Endometrium (tissue), 2 donors: ENCODE data around the gene COBL.

ENCODE experiments used
- FAIRE-seq: peaks from 2 replicates; lab custom pipeline; 2012; peaks lifted over from hg19 to GRCh38; lab: Jason Lieb, UNC
- donor health status: control.
- donor health status: control.

The COBL gene, protein sequence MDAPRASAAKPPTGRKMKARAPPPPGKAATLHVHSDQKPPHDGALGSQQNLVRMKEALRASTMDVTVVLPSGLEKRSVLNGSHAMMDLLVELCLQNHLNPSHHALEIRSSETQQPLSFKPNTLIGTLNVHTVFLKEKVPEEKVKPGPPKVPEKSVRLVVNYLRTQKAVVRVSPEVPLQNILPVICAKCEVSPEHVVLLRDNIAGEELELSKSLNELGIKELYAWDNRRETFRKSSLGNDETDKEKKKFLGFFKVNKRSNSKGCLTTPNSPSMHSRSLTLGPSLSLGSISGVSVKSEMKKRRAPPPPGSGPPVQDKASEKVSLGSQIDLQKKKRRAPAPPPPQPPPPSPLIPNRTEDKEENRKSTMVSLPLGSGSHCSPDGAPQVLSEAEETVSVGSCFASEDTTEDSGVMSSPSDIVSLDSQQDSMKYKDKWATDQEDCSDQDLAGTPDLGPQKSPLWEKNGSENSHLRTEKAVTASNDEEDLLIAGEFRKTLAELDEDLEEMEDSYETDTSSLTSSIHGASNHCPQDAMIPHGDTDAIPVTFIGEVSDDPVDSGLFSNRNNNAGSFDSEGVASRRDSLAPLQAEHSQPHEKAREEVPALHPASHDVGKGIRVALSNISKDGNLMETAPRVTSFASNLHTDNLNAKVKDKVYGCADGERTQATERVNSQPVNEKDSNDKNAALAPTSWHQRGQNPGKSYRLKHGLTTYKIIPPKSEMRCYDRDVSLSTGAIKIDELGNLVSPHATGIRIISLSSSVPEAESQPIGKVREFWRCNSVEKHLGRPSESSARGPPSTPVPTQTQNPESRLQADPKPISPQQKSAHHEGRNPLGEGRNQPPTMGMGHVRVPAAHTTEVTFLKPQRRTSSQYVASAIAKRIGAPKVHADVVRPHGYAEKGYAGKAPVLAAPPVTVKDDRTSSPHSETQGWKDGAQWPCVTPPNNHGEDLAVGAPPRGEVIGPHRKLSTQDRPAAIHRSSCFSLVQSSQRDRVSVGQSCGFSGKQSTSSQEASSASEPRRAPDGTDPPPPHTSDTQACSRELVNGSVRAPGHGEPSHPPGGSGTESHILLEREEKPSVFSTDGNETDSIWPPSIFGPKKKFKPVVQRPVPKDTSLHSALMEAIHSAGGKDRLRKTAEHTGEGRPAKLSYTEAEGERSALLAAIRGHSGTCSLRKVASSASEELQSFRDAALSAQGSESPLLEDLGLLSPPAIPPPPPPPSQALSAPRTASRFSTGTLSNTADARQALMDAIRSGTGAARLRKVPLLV

DNA sequence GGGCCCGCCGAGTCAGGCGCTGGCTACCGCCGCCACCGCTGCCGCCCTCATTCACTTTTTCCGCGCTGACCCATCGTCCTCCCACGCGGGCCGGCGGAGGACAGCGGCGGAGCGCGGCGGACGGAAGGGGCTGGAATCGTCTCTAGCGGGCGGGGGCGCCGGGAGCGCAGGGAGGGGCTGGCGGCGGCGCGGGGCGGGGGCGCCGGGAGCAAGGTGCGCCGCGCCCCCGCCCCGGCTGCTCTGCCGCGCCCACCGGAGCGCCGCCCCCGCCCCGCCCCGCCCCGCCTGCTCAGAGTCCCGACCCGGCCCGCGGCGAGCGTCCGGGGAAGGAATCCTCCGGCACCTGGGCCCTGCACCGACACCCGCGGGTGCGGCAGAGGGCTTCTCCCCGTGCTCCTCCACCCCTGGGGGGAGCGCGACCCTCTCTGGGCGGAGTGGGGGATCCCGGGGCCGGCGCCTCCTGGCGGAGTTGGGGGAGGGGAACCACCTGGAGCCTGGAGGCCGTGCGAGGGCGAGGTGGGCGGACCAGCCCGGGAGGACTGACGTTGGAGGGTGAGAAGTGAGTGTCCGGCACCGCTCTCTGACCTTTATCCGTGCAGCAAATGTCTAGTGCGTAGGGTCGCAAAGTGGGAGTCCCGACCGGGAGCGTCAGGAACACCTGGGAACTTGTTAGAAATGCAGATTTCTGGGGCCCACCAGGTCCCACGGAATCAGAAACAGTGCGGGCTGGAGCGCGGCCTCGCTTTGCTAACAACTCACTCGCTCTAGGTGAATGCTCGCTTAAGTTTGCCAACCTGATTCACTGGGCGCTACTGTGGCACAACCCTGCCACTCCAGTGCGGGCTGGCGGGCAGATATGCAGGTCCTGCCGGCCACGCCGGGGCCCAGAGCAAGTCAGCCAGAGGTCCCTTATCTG lies at the start of gene COBL:
Gene COBL (minus strand): TSS at position 144 of the 916 bp plus-strand sequence. CDS start 176 bp downstream, outside the sequence.
- no peak for FAIRE-seq

DNA sequence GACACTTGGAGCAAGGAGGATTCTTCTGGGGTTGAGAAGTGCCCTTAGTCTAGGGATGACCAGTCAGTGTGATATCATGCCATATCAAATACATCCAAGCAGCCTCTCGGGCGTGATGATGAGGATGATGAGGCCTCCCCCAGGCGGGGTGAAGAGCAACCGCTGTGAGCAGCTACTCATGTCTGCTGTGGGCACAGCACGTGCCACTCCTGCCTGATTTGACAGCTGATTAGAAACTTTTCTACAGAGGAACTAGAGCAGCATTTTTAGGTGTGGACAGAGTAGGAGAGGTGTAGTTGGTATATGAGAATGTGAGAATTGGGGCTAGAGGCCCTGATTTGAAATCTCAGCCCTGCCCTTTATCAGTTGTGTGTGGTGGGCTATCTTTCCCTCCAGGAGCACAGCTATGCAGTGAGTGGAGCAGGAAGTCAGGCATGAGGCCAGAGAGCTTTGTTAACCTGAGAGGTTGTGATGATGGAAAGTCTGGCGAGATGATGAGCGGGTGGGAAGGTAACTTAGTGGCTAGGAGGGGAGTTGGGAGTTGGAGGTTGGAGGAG lies 49.6 kb upstream of the COBL start:
- no peak for FAIRE-seq

DNA sequence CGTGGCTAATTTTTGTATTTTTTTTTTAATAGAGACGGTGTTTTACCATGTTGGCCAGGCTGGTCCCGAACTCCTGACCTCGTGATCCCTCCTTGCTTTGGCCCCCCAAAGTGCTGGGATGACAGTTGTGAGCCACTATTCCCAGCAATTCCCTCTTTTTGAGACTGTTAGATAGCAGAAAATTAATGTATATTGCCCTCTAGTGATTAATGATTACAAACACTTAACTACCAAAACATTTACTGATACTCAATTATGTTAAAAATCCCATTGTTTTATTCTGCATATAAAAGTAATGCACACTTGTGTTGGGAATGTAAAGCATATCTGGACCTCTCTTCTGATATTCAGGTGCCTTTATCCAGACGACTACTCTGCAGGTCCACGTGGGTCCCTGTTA lies 41.2 kb upstream of the COBL start:
- no peak for FAIRE-seq

DNA sequence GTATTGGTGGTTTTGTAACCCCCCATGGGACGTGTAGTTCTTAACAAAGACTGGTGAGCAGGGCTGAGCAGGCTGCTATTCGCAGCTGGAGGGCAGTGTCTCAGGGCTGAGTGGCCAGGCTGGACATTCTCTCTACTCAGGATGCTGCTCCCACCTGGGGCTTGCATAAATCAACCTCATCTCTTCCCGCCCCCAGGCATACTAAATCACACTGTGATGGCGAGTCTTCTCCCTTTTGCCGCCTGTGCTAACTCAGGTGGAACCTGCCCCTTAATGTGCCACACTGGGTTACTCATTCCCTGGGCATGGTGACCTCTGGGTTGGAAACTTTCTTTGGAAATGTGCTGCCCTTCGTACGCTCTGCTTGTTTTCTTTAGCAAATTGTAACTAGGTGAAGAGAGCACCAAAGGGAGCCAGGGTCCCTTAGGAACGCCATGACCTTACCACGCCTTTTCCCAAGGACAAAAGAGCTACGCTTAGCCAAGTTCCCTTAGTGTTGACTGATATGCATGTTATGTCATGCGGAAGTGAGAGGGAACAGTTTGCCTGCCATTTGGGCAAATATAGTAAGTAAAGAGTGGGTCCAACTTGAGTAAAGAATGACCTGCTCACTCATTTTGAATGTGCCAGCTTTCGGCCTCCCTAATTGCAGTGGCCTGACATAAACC lies 40.4 kb upstream of the COBL start:
- no peak for FAIRE-seq

DNA sequence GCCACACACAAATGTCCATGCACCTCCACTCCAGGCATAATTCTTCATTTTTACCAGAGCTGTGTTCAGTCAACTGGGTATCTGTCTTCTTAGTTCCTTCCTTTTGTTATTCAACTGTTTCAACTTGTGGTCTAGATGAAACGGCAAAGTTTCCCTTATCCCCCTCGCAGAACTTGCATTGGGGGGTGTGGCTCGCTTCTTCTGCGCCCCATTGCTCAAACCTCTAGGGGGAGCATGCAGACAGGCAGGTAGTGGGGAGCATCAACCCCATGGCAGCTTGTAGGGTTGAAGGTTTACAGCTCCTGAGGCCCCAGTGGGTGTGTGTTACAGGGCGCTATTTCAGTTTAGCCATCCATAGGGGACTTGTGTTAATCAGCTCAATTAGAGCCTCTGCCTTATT lies 38.3 kb upstream of the COBL start:
- no peak for FAIRE-seq

DNA sequence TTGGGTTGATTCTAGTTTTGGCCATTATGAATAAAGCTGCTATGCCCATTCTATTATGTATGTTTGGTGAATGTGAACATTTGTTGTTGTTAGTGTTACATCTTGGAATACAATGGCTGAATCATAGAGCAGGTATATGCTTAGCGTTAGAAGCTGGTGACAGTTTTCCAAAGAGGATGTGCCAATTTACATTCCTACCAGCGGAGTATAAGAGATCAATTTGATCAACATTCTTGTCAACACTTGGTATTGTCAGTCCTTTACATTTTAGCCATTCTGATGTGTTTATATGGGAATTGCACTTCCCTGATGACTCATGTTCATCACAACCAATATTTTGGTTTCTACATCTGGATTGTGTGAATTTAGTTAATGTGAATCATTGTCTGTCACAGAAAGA lies 37.8 kb upstream of the COBL start:
- FAIRE-seq: no peak

DNA sequence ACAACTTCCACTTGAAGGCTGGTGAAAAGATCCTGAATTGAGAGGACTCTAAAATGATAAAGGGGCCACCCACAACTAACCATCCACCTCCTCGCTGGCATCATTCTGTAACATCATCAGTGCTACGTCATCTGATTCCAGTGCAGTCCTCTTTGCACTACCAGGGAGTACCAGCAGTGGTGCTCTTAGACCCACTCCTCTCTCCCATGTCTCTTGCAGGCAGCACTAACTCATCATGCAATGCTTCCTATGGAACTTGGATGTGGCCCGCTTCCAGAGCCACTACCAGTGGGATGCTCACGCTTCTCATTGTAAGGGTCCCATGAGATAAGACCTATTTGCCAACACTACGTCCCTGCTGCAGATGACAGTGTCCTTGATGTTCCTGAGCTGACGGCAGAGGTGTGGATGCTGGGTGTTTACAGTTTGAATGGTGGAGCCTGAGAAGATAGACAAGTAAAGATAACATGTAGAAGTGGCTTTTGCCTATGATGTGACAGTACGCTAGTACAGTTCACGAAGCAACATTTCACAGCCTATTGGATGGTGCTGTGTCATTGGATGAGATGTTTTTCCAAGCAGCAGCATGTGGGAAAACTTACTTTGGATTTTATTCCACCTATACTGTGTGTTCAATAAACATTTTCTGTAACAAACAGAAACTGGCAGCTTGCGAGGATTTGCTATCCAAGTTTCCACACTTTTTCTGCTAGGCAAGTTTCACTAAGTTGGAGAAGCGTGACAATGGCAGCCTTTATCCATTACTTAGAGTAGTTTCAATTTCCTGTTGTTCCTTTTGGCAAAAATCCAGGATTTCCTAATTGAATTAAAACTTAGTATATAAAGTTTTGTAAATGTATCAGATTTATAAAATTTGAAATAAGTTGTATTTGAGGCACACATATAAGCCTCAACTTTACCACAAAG lies 35.8 kb upstream of the COBL start:
- no peak for FAIRE-seq

DNA sequence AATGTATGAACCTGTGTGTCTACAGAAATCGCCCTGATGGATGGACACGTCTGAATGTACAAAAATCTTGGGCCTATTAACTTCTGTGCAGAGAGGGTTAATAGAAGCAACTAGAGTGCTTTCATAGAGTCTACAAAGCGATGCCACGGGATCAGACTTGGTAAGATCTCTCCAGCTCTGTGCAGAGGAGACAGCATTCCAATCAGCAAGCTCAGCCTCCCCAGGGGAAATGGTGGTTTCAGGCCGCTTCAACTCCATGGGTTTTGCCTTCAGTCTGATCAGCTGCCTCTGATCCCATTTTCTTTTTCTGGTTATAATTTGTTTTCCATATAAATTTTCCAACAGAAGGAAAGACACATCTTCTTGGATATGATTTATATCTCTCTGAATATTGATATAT lies 35.1 kb upstream of the COBL start:
- FAIRE-seq: no peak

DNA sequence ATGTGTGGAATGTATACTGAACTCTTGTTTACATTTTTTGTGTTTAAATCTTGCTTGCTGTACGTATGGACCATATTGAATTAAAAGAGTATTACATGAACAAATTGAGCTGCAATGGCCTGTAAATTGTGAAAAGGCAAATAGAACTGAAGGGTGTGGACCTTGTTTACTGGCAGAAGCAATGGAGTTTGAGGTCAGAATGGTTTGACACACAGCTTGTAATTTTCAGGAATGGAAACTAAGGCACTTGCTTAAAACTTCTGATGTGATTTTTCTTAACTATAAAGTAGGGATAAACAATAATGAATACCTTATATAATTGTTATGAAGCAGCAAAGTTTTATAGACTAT lies 33.9 kb upstream of the COBL start:
- FAIRE-seq: no peak

DNA sequence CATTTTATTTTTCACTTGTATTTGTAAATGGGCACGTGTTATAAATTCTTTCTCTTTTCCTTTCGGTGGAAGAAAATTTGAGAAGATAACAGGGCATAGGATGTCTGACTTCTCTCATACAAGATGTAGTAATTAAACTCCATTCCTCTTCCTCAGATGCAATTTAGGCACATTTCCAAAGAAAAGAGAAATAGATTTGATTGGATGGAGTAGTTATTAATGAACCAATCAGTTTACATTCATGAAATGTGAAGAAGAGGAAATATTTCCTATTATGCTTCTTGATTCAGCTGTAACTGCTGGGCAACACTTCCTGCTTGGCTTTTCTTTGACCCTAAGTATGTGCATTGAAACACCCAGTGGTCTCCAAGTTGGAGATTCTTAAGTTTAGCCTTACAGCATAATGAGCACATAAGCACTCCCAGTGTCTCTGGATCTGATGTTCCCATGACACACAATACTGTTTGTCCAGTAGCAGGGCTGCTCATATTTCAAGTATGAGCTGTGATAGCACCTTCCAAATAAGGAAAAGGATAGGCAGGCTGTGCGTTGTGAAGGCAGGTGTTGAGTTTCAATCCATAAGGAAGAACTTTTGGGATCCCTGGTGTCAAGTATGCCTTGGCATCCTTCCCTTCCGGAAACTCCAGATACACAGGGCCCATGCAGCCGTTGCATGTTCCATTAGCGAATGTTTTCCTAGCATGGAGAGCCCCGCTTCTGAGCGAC lies 33.4 kb upstream of the COBL start:
- FAIRE-seq: no peak

DNA sequence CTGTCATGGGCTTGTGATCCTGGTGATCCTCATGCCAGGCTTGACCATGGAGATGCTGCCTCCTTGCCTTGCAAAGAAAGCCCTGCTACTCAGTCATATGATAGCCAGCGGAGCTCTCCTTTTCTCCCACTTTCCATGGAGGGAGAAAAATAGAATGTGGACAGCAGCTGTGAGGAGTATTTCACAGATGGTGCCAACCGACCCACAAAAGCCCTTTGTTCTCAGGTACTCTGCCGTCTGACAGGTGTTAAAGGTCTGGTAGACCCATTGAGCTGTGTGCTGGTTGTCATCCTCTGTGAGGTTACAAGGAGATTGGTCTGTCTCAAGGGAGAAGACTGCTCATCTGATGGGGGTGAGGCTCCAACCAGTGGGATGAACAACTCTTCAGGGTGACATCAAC lies 29.5 kb upstream of the COBL start:
- no peak for FAIRE-seq

DNA sequence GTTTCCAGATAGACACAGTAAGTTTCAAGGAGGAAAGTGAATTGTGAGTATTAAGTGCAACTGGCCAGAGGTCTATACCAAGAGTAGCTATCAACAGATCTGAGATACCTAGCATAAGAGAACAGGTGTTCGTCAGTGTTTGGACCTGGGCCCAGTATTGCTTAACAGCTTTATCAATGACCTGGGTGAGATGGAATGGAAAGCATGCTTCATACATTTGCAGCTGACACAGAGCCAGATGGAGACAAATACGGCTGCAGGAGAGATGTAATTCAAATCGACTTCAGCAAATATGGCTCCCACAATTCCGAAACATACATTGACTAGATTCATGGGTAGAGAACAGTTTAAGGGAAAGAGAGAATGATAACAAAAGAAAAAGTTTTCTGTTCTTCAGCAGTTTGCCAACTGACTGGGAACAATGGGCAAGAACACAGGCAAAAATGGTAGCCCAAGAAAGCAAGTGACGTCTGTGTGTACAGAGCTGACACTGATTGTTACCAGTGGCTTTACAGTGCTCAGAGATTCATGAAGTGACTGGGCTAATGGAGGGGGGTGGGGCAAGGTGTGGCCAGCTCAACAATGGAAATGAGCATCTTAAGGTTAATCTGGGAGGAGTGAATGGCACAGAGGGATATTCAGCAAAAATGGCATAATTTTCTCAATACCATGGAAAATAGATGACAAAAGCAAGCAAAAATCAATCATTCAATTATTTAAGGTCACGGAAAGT lies 28.0 kb upstream of the COBL start:
- no peak for FAIRE-seq

DNA sequence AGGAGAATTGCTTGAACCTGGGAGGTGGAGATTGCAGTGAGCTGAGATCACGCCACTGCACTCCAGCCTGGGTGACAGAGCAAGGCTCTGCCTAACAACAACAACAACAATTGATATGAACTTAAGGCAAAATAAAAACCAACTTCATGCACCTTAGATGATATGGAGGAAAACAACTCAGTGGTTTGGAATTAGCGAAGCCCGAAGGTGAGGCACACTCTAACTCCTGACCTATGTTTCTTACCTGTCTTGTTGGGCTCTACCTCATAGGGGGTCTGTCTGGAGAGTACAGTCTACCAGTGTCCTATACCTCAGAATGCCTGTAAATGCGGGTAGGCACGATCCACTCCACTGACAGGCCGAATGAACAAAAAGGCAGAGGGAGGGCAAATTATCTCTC lies 24.3 kb upstream of the COBL start:
- no peak for FAIRE-seq

DNA sequence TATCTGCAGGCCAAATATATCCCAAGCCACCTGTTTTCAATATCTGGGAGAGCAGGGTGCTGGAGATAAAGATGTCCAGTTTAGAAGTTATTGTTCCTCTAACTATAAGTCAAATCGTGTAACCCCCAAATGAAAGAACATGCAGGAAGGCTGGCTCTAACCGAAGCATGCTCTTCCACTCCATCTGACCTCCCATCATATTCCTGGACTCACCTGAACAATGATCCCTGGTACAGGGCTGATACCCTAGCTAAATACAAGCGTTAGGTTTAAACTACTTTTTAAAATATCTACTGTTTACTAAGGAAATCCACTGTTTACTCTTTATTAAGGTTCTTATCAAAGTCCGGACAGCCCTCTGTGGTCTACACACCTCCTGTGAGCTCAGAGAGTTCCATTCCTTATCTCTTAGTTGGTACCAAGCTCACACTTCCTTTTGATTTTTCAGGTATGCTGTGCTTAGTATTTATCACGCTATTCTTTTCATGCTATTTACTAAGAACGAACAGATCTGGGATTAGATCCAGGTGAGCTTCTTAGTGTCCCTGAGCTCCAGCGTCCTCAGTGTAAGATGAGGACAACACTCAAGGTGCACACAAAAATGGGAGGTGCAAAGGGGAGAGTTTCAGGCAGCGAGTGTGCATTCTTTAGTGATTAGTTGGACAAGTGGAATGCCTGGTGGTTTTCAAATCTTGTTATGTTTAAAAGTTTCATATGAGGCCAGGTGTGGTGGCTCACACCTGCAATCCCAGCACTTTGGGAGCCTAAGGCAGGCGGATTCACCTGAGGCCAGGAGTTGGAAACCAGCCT lies 23.6 kb upstream of the COBL start:
- no peak for FAIRE-seq

DNA sequence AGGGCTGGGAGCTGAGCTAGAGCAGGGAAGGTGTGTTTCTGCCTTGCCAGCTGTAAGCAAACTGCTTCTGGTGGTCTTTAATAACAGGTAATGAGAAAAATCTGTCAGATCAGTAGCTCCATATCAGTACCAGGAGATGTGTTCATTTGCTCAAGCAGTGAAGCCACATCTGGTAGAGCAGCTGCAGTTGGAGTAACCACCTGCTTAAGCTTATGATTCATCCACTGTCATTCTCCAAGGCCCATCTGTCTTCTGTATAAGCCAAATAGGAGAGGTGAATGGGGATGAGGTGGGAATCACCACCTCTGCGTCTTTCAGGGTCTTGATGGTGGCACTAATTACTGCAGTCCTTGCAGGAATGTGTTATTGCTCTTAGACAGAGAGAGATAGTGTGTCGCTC lies 18.4 kb upstream of the COBL start:
- FAIRE-seq: no peak

DNA sequence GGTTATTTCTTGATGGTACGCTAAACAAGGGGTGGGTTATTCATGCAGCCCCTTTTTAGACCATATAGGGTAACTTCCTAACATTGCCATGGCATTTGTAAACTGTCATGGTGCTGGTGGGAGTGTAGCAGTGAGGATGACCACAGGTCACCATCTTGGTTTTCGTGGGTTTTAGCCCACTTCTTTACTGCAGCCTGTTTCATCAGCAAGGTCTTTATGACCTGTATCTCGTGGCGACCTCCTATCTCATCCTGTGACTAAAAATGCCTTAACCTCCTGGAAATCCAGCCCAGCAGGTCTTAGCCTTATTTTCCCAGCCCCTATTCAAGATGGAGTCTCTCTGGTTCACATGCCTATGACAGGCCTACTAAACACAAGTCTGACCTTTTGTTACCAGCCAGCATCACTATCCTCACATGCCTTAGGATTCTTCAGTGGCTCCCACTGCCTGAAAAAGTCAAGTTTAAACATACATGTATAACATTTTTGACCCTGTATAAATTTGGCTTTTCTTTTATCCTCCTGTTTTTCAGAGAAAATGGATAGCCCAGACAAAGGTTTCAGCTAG lies 13.2 kb upstream of the COBL start:
- no peak for FAIRE-seq

DNA sequence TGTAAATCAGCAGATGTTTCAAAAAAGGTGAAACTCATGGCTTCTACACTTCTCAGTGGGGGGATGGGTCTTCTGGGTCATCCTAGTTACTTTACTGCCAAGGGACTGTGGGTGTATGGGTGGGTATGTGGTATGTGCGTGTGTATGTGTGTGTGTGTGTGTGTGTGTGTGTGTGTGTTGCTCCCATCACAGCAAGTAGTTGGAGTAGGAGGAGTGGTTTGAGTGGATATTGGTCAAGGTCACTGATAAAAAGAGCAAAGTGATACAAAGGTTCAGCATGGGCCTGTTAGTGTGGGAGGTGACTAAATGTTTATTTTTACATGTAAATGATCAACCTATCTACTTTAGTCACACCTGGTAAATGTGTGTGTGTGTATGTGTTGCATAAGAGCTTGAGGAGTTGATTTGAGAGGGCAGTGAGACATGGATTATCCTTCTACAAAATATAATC lies 11.8 kb upstream of the COBL start:
- no peak for FAIRE-seq
